Putamen (tissue), 1 donor: ENCODE data around the gene VPS37C.
"Not testable (repeated sequence)": the region's sequence is repeated elsewhere in the genome, so short reads cannot be mapped to it uniquely, and the experiment has no call there.

Experiments used
- DNase-seq: peaks from one replicate; pipeline ENCODE4 v3.0.0-alpha.2; 2016; ENCODE audit warnings: low spot score

VPS37C gene

DNA sequence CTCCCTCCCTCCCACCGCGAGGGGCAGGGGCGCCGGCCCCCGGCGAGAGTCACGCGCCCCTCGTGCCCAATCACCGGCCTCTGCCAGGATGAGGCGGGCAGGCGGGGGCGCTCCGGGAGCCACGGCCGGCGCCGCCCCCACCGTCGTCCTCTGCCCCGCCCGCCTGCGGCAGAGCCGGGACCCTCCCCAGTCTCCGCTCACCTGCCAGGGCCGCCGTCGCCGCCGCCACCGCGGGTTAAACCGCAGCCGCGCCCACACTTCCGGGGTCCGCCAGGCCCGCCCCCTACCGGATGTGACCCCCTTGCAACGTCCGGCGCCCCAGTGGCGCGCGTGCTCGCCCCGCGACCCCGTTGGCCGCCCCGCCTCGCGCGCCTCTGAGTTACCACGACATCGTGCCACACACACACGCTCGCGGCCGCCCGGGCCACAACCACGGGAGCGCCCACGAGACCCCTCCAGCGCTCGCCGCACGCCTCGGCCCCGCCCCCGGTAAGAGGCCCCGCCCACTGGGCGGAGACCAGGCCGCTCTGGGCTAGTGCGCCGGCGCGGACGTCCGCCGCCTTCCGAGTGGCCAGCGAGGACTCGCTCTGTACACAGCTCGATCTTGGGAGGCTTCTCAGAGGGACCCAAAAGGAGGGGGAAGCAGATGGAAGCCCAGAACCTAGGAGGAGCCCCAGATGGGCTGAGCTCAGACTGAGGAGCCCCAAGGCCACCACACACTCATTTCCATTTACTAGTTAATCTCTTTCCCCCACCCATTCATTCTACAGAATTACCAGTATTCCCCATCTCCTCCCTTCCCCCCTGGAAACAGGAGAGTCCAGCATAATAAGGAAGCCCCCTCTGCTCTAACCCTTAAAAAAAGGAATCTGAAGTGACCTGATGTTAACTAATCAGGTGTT is at the start of gene VPS37C:
Gene VPS37C (minus strand): TSS at position 237 of the 902 bp plus-strand sequence. CDS start 22,597 bp downstream, outside the sequence.
- peak; percentile 90 for DNase-seq

GRCh38 chr11:61210629-61211028 is 49.4 kb upstream of the VPS37C start:
- not testable (repeated sequence) for DNase-seq

DNA sequence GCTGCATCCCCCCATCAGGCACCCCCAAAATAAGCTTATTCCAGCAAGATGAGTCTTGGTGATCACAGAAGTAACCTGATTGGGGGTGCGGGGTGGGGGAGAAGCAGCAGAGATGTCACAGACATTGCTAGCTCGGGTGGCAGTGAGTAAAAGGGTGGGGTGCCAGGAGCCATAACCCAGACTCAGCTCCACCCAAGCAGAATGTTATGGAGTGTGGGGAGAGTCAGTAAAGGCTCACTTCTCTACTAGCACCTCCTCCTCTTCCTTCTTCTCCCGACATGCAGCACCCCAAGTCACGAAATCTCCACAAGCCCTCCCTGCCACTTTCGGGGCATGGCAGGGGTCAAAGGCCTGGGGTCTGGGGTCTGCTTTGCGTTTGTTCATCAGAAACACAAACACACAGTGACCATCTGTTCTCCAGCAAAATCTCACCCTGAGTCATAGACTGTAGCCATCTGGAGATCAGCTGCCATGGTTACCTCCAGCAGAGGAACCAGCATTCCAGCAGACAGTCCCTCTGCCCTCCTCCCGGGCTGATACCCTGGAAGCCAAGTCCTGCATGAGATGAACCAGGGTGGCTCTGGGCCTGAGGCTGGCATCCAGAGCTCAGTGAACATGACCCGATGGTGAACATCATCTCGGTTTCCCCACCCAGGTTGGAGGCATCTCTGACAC is 46.5 kb upstream of the VPS37C start:
- not testable (repeated sequence) for DNase-seq

DNA sequence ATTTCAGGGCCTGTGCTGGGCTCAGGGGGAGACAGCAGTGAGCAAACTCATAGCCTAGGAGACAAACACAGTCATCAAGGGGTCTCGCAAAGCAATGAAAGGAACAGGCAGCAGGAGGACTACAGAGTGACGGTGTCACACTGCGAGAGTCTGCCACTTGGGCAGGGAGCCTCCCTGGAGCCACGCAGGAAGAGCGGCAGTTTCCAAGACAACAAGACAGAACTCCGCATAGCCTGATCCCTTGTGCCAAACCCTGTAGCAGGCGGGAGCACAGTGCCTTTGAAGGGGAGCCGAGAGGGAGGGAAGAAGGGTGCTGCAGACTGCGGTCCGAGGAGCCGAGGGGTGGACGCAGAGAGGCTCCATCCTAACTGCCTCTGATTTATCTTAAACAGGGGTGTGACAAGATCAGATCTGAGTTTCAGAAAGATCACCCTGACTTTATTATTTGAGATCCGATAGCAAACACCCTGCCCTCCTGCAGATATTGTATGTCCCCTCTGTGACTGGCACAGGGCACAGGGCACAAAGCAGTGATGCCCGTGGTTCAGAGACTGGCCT is 43.4 kb upstream of the VPS37C start:
- not testable (repeated sequence) for DNase-seq

DNA sequence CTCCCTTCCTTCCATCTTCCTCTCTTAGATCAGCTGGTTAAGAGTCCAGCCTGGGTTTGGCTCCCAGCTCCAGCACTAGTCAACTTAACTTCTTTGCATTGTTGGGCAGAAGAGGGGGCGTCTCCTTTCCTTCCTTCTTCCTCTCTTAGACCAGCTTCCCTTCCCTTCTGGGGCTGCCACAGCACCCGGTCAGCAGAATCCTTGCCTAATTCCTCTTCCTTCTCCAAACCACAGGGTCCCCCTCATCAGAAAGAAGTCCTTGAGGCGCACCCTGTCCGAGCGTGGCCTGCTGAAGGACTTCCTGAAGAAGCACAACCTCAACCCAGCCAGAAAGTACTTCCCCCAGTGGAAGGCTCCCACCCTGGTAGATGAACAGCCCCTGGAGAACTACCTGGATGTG is 42.6 kb upstream of the VPS37C start:
- not testable (repeated sequence) for DNase-seq

DNA sequence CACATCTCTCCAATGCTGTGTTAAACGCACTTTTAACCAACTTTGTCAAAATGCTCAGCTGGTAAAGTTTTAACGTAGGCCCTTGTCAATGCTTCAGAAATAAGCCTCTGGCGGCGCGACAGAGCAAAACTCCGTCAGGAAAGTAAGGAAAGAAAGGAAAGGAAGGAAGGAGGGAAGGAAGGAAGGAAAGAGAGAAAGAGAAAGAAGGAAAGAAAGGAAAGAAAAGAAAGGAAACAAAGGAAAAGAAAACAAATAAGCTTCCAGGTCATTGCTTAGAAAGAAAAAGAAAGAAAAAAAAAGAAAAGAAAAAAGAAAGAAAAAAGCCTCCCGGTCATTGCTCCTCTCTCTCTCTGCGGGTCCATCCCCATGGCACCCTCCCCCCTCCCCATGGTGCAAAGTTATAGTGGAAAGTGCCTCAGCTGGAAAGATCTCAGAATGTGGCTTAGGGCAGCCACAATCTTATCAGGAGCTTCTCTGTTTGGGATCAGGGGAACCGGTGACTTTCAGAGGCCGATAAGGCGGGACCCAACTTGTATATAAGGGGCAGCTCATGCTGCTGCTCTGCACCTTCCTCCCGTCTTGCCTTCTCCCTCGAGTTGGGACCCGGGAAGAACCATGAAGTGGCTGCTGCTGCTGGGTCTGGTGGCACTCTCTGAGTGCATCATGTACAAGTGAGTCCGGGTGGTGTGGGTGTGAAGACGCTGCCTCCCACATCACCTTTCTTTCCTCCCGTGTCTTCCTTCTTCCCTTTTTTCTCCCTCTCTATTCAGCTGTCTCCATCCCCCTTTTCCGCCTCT is 41.9 kb upstream of the VPS37C start, which contains the start of gene PGA3:
Gene PGA3 (plus strand): TSS at position 566 of the 797 bp plus-strand sequence. CDS start 50 bp downstream, at position 616.
- DNase-seq = not testable (repeated sequence)

GRCh38 chr11:61201476-61201875 is 40.2 kb upstream of the VPS37C start:
- DNase-seq = no peak

DNA sequence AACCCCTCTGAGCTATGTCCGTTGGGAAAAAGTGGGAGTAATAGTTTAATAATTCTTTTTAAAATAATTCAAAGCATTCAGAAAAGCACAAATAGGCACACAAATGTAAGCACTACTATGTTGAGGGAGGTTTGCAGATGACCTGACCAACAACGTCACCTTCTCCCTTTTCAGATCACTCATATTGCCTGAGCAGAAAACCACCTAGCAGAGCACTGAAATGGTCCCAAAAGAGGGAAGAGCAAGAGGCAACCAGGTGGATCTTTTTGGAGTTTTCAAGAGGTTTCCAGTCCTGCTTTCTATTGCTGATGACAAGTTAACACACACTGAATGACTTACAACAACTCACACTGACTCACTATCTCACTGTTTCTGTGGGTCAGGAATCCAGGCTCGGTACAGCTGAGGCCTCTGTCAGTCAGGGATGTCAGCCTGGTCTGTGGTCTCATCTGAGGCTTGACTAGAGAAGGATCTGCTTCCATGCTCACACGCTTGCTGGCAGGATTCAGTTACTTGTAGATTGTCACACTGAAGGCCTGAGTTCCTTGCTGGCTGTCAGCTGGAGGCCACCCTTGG is 37.8 kb upstream of the VPS37C start:
- no peak for DNase-seq

DNA sequence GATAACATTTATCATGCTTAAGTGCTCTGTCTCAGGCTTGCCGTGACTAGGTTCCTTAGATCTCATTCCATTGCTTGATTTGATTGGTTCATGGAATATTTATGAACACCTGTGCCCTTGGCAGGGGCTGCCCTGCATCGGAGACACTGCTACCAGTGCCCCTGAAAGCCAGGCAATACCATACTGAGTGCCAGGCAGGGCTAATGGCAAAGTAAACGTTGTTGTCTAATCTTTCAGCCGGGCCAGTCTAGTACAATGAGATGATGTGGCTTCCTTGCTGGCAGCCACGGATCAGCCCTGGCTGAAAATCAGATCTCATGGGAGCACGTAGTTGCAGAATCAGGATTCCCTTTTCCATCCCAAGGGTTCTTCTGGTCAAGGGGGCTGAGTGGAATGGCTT is 37.1 kb upstream of the VPS37C start:
- no peak for DNase-seq

DNA sequence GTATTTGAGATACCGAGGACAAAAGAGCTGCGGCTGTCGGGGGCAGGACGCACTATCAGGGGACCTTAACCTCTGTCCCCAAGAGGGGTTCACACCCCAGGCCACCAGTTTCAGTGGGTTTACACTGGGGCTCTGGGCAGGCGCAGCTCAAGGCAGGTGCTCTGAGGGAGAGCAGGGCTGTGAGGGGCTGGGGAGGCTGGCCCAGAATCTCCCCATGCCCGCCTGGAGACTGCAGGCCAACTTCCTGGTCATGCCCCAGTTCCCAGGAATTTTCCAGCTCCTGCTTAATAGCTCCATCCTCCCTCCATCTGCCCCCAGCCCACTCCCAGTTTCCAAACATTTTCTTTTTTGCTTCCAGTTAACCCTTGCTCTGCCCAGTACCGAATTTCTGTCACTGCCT is 34.5 kb upstream of the VPS37C start:
- no peak for DNase-seq

DNA sequence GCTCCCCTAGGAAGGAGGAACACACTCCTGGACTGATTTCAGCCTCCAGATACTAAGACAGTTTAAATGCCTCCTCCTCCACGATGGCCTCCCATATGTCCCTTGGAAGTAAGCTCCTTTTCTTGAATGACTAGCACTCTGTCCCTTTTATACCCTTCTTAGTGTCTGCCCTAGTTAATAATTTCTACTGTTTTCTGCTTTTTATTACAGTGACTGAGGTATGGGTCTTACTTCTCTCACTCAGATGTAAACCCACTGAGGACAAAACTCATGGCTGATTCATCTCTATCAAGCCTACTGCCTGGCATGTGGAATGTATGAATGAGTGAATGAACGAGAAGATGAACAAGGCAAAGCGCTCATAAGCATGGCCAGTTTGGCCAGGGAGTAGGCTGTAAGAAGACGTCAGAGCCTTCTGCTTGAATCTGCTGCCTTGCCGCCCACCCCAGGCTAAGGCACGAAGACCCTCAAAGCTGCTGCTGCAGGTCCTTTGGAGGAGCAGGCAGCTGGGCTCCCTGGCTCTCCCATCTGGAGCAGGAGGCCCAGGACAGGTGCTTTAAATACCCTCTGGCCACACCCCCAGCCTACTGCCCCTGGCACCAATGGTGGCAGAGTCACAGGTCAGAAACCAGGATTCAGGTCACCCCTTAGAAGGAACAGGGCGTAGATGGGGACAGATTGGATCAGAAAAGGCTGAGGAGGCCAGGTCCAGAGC is 33.9 kb upstream of the VPS37C start:
- no peak for DNase-seq

DNA sequence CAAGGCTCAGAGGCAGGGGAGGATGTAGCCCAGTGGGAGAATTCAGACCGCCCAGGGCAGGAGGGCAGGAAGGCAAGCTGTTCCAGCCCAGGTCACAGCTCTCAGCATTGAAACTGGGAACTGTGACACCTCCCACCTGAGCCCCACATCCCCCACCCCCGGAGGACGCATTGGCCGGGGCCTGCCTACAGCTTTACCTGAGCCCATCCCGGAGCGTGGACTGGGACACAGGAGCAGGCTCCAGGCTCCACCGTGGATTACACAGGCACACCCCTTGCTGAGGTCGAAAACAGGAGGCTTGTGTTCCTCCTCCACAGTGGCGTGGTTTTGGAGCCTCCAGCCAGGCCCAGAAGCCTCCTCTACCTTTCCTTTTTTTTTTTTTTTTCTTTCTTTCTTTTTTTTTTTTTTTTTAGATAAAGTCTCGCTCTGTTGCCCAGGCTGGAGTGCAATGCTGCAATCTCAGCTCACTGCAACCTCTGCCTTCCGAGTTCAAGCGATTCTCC is 33.0 kb upstream of the VPS37C start:
- DNase-seq = no peak

GRCh38 chr11:61193596-61193995 is 32.4 kb upstream of the VPS37C start:
- DNase-seq = no peak

- no peak for DNase-seq
These were observed 28.7 kb upstream of the VPS37C start for GRCh38 chr11:61189933-61190332.

GRCh38 chr11:61187505-61188130 is 26.4 kb upstream of the VPS37C start:
- peak; percentile 43 for DNase-seq

GRCh38 chr11:61186504-61186903 is 25.3 kb upstream of the VPS37C start:
- DNase-seq = no peak

DNA sequence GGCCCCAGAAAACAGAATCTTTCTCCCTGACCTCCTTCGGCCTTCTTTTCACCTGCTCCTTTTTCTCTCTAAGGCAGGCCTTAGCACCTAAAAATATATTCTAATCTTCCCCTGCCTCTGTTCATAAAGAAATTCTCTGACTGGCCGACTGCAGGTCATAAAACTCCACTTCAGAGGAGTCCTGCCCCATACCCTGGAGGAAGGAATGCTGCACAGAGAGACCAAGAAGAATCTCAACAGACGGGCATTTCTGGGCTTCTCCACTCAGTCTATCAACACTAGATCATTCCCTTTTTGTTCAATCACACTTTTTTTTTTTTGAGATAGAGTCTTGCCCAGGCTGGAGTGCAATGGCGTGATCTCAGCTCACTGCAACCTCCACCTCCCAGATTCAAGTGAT is 22.4 kb upstream of the VPS37C start:
- DNase-seq = no peak

DNA sequence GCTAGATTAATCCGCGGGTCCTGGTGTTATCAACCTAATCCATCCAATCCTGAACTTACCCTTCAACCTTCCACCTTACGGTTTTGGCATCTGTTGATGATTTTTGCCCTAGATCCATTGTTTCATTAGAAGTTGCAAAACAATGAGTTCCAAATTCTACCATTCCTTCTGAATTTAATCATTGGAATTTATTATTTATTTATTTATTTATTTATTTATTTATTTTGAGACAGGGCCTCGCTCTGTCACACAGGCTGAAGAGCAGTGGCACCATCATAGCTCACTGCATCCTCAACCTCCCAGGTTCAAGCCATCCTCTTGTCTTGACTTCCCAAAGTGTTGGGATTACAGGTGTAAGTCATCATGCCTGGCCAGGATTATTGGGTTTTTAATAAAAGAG is 20.3 kb upstream of the VPS37C start:
- DNase-seq = no peak

GRCh38 chr11:61180205-61180604 is 19.0 kb upstream of the VPS37C start:
- DNase-seq = not testable (repeated sequence)

DNA sequence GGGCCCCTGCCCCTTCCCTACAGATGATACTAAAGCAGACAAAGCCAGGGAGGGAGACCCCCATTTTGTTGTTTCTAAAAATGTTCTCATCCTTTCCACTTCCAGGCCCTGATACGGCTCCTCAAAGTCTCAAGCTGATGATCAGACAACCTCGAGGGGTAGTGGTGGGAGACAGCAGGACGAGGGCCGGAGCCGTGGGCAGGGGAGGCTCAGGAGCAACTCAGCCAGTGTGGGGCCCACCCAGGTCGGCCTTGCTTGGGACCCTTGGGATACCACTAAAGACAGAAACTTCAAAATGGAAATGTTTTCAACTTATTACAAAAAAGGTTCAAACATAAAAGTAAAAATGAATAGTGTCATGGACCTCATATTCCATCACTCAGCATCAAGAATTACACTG is 15.2 kb upstream of the VPS37C start:
- no peak for DNase-seq
